GM23248 (cell line): Measurements from ENCODE around the gene CKAP4.

ENCODE experiments used
- EZH2 ChIP-seq: fragments of 200-600 bp; sonication (generic); IDR thresholded peaks from 2 replicates; pipeline ENCODE4 v1.6.1; 2018; ENCODE audit warnings: antibody characterized with exemption, mild to moderate bottlenecking; ENCODE audit not compliant: insufficient read depth, poor library complexity, severe bottlenecking
- EZH2phosphoT487 ChIP-seq: fragments of 200-600 bp; sonication (generic); IDR thresholded peaks from 2 replicates; pipeline ENCODE4 v1.6.1; 2018; ENCODE audit warnings: antibody characterized with exemption, moderate library complexity, mild to moderate bottlenecking, low read depth; ENCODE audit not compliant: insufficient read depth

- TF ChIP-seq EZH2, result no peak
- TF ChIP-seq EZH2phosphoT487, result no peak
These were observed 6.9 kb upstream of the CKAP4 start for GRCh38 chr12:106254724-106255123.
